ENCODE data around the gene KNL1. TPM values are rescaled to one million over a fixed set of nuclear protein-coding genes. Genes with fewer than 3 reads are reported as not detected.

KNL1 gene
- total and polyA plus RNA-seq, 4 donors = 1.5 to 38.5 (median 2.9) TPM

DNA sequence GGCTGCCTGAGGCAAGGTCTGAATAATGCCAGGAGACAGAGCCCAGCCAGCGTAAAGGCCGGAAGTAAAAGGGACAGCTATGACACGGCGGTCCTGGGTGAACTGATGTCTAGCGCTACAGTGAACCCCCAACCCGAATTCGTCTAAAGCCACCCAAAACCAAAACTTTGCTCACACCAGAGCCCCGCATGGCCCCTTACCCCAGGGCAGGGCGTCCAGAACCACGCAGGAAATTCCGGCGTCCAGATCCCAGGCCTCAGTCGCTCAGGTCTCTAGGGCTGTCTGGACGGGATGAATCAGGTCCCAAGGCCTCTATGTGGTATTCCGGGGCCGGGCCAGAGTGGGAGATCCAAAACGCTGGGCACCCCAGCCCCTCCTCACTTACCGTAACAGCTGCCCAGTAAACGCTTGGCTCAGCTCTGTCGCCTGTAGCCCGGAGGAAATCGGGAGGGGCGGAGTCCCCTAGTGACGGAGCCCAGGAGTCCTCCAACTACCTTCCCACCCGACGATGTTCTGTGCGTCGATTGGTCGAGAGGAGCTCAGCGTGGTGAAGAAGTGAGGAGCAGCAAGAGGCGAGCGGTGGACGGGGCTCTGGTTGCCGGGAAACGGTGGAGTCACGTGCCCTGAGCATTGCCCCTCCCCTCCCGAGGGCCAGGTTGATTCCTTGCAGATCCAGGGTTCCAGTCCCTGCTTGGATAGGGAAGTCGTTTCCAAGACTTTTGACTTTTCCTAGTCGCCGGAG is 29.3 kb upstream of the KNL1 start, which contains the start of gene CCDC32:
TSS of gene CCDC32 (minus strand) at position 452 of the 742 bp plus-strand sequence. CDS start 2,027 bp downstream, outside the sequence.
- peaks cover 5 to 24% (median 14%) of the 10 kb centered on the region in 4 donors for H3K4me1 ChIP-seq (ENCODE audit: control insufficient read depth in 4 of 4, insufficient read depth in 4 of 4, low read length in 3 of 4)
- DNase-seq (ENCODE audit: low spot score) = peak; percentile 93
- H3K9ac ChIP-seq (ENCODE audit: low read depth in 1 of 2, low read length in 2 of 2) = peak within 1 kb of the TSS; percentile 79 to 84
- H3K36me3 ChIP-seq (ENCODE audit: control insufficient read depth in 4 of 4, insufficient read depth in 3 of 4, low read depth in 1 of 4, low read length in 3 of 4) = peaks cover 0 to 5% (median 4%) of the 10 kb centered on the region in 4 donors
- H3K9me3 ChIP-seq (ENCODE audit: control insufficient read depth in 4 of 4, low read length in 3 of 4) = no peaks in the 10 kb centered on the region
- peak; percentile 7 to 50 for TF ChIP-seq RAD21 (IDR thresholded peaks at IDR 0.05)
- no peak for TF ChIP-seq YY1 (IDR thresholded peaks at IDR 0.05)
- TF ChIP-seq SP1 (IDR thresholded peaks at IDR 0.05) = peak; percentile 63
- TF ChIP-seq, protein P1, sequence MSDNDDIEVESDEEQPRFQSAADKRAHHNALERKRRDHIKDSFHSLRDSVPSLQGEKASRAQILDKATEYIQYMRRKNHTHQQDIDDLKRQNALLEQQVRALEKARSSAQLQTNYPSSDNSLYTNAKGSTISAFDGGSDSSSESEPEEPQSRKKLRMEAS (IDR thresholded peaks at IDR 0.05) = peak; percentile 49
- no peak for TF ChIP-seq GABPA (IDR thresholded peaks at IDR 0.05 in 1 of 2, conservative IDR thresholded peaks at IDR 0.05 in 1 of 2)
- TF ChIP-seq HNF4G (IDR thresholded peaks at IDR 0.05) = no peak
- peak in 1 of 2 donors; percentile 17 for TF ChIP-seq RXRA (IDR thresholded peaks at IDR 0.05)
- peak; percentile 76 for TF ChIP-seq TAF1 (conservative IDR thresholded peaks at IDR 0.05)
- TF ChIP-seq, protein P2, sequence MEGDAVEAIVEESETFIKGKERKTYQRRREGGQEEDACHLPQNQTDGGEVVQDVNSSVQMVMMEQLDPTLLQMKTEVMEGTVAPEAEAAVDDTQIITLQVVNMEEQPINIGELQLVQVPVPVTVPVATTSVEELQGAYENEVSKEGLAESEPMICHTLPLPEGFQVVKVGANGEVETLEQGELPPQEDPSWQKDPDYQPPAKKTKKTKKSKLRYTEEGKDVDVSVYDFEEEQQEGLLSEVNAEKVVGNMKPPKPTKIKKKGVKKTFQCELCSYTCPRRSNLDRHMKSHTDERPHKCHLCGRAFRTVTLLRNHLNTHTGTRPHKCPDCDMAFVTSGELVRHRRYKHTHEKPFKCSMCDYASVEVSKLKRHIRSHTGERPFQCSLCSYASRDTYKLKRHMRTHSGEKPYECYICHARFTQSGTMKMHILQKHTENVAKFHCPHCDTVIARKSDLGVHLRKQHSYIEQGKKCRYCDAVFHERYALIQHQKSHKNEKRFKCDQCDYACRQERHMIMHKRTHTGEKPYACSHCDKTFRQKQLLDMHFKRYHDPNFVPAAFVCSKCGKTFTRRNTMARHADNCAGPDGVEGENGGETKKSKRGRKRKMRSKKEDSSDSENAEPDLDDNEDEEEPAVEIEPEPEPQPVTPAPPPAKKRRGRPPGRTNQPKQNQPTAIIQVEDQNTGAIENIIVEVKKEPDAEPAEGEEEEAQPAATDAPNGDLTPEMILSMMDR (IDR thresholded peaks at IDR 0.05; ENCODE audit: low read depth, low read length, missing input control) = peak; percentile 4
- TF ChIP-seq FOXA1 (IDR thresholded peaks at IDR 0.05) = peak; percentile 8
- TF ChIP-seq, protein P3, sequence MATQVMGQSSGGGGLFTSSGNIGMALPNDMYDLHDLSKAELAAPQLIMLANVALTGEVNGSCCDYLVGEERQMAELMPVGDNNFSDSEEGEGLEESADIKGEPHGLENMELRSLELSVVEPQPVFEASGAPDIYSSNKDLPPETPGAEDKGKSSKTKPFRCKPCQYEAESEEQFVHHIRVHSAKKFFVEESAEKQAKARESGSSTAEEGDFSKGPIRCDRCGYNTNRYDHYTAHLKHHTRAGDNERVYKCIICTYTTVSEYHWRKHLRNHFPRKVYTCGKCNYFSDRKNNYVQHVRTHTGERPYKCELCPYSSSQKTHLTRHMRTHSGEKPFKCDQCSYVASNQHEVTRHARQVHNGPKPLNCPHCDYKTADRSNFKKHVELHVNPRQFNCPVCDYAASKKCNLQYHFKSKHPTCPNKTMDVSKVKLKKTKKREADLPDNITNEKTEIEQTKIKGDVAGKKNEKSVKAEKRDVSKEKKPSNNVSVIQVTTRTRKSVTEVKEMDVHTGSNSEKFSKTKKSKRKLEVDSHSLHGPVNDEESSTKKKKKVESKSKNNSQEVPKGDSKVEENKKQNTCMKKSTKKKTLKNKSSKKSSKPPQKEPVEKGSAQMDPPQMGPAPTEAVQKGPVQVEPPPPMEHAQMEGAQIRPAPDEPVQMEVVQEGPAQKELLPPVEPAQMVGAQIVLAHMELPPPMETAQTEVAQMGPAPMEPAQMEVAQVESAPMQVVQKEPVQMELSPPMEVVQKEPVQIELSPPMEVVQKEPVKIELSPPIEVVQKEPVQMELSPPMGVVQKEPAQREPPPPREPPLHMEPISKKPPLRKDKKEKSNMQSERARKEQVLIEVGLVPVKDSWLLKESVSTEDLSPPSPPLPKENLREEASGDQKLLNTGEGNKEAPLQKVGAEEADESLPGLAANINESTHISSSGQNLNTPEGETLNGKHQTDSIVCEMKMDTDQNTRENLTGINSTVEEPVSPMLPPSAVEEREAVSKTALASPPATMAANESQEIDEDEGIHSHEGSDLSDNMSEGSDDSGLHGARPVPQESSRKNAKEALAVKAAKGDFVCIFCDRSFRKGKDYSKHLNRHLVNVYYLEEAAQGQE (IDR thresholded peaks at IDR 0.05) = peak; percentile 77
- H3K4me3 ChIP-seq (ENCODE audit: low read depth in 1 of 3, low read length in 3 of 3) = peak within 1 kb of the TSS; percentile 79 to 86 (median 84)
- under 1% methylated on average over 40 of the region's 40 CpGs for WGBS
- H3K27ac ChIP-seq (ENCODE audit: low read depth in 1 of 2, low read length in 2 of 2) = peak within 1 kb of the TSS; percentile 84 to 87
- H3K27me3 ChIP-seq (ENCODE audit: control insufficient read depth in 4 of 4, insufficient read depth in 4 of 4, low read length in 3 of 4) = no peaks in the 10 kb centered on the region

DNA sequence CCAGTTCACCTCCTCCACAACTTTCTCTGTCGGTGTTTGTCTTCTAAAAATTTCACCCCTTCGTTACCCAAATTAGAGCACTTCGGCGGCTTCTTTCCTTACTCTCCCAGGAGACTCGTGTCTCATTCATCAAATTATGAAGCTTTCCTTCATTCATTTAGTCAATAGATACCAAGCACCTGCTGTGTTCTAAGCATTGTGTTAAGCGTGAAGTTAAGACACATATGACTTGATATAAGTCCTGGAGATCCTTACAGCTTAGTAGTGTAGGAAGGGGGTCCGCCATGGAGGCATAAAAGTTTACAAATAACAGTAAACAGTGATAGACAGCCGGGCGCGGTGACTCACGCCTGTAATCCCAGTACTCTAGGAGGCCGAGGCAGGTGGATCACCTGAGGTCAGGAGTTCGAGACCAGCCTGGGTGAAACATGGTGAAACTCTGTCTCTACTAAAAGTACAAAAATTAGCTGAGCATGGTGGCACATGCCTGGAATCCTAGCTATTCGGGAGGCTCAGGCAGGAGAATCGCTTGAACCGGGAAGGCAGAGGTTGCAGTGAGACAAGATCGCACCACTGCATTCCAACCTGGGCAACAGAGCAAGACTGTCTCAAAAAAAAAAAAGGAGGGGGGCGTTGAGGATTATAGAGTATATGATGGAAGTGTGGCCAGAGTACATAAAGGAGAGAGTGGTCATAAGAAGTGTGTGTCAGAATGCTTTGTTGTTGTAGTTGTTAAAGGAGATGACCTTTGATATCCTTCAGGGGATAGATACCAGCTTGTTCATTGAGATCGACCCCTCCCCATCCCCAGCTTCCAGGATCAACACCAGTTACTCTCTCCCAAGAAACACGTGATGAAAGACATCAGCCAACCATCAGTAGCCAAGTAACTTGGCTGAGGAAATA is 28.5 kb upstream of the KNL1 start:
- TF ChIP-seq HNF4A (conservative IDR thresholded peaks at IDR 0.05) = no peak
- peak overlapping the region in 1 of 2 donors; percentile 87 for H3K27ac ChIP-seq (ENCODE audit: low read depth in 1 of 2, low read length in 2 of 2)
- peaks cover 5 to 32% (median 22%) of the 10 kb centered on the region in 4 donors for H3K4me1 ChIP-seq (ENCODE audit: control insufficient read depth in 4 of 4, insufficient read depth in 4 of 4, low read length in 3 of 4)

More for the DNA sequence above, 28.5 kb upstream of the KNL1 start:
- Histone ChIP-seq H3K9me3 (ENCODE audit: control insufficient read depth in 4 of 4, low read length in 3 of 4) (no peaks in the 10 kb centered on the region), H3K36me3 (ENCODE audit: control insufficient read depth in 4 of 4, insufficient read depth in 3 of 4, low read depth in 1 of 4, low read length in 3 of 4) (peaks cover 0 to 5% (median 4%) of the 10 kb centered on the region in 4 donors), H3K9ac (ENCODE audit: low read depth in 1 of 2, low read length in 2 of 2) (peak overlapping the region in 1 of 2 donors; percentile 47), H3K4me3 (ENCODE audit: low read depth in 1 of 3, low read length in 3 of 3) (peak overlapping the region; percentile 34 to 86 (median 37)), H3K27me3 (ENCODE audit: control insufficient read depth in 4 of 4, insufficient read depth in 4 of 4, low read length in 3 of 4) (no peaks in the 10 kb centered on the region)
- DNase-seq (ENCODE audit: low spot score) = no peak
- WGBS = 41% methylated on average over 20 of the region's 20 CpGs
